Natural killer cell (primary cell): ENCODE results near the gene IPO13. TPM values are rescaled to one million over a fixed set of nuclear protein-coding genes. Genes with fewer than 3 reads are reported as not detected.

Experiments
- ATAC-seq, 3 donors: fragments of 150-1000 bp in 2 of 3; fragments of 200-7000 bp in 1 of 3; cut with Tn5 transposase; 1 replicate in 1 of 3; 2 replicates in 2 of 3; pipeline ENCODE4 v1.10.0; 2021; ENCODE audit warnings: mild to moderate bottlenecking in 2 of 3, moderate library complexity in 2 of 3
- DNase-seq, 2 donors: peaks; one replicate each; pipeline versions ENCODE4 v3.0.0 to v3.0.0-alpha.2; 2013 to 2021; ENCODE audit warnings: mixed read lengths in 1 of 2
- H3K27ac ChIP-seq: one replicate; pipeline ENCODE4 v1.5.1; 2013; ENCODE audit warnings: mild to moderate bottlenecking, low read length
- H3K27me3 ChIP-seq: one replicate; pipeline ENCODE4 v1.6.1; 2013; ENCODE audit warnings: low read length; ENCODE audit not compliant: control insufficient read depth, insufficient read depth
- H3K36me3 ChIP-seq: one replicate; pipeline ENCODE4 v1.6.1; 2013; ENCODE audit warnings: low read length; ENCODE audit not compliant: control insufficient read depth, insufficient read depth
- H3K4me1 ChIP-seq: one replicate; pipeline ENCODE4 v1.6.1; 2013; ENCODE audit warnings: low read length; ENCODE audit not compliant: control insufficient read depth, insufficient read depth
- H3K4me3 ChIP-seq: one replicate; pipeline ENCODE4 v1.5.1; 2013; ENCODE audit warnings: low read length
- H3K9me3 ChIP-seq: one replicate; pipeline ENCODE4 v1.6.1; 2013; ENCODE audit warnings: low read length; ENCODE audit not compliant: control insufficient read depth, insufficient read depth
- H3K27ac Mint-ChIP-seq, 2 donors: one replicate each; pipeline ENCODE4 v1.8.0; 2022; ENCODE audit warnings: mild to moderate bottlenecking in 2 of 2, mixed read lengths in 2 of 2, moderate library complexity in 1 of 2
- H3K27me3 Mint-ChIP-seq, 2 donors: one replicate each; pipeline ENCODE4 v1.8.0; 2022; ENCODE audit warnings: low read depth in 2 of 2, mixed read lengths in 2 of 2
- H3K36me3 Mint-ChIP-seq: one replicate; pipeline ENCODE4 v1.8.0; 2022; ENCODE audit warnings: mixed read lengths
- H3K4me1 Mint-ChIP-seq, 2 donors: one replicate each; pipeline ENCODE4 v1.8.0; 2022; ENCODE audit warnings: mixed read lengths in 2 of 2
- H3K4me3 Mint-ChIP-seq: one replicate; pipeline ENCODE4 v1.8.0; 2022; ENCODE audit warnings: mild to moderate bottlenecking, moderate library complexity, mixed read lengths
- H3K9me3 Mint-ChIP-seq, 2 donors: one replicate each; pipeline ENCODE4 v1.8.0; 2022; ENCODE audit warnings: mixed read lengths in 2 of 2
- WGBS: methylation state at CpG from one replicate; pipeline ENCODE4 v1.1.7; 2013; ENCODE audit warnings: missing lambda C conversion rate; ENCODE audit not compliant: insufficient coverage; 5-methylcytosine and 5-hydroxymethylcytosine counted together
- intact Hi-C: fragments of 100-400 bp; cut with micrococcal nuclease; formaldehyde crosslinking; loops from one replicate; pipeline ENCODE4 v1.14.2; 2022
- total RNA-seq, 4 donors: library from RNA; stranded (reverse); fragments of 120-200 nt in 1 of 4; gene quantifications; one replicate each; pipeline versions ENCODE4 v1.2.3 to v1.2.4, GENCODE V29; 2013 to 2022
- TF ChIP-seq, protein P1 (sequence below): fragments of 200-600 bp; IDR thresholded peaks from one replicate; pipeline ENCODE4 v1.8.0; 2022; ENCODE audit warnings: antibody characterized with exemption

The IPO13 gene
- total RNA-seq, 3 donors from 2014 or later (not counting 1 experiment from before 2014, with no cell fraction given): 18.1 to 22.7 (median 18.4) TPM

- TF ChIP-seq, protein P1, sequence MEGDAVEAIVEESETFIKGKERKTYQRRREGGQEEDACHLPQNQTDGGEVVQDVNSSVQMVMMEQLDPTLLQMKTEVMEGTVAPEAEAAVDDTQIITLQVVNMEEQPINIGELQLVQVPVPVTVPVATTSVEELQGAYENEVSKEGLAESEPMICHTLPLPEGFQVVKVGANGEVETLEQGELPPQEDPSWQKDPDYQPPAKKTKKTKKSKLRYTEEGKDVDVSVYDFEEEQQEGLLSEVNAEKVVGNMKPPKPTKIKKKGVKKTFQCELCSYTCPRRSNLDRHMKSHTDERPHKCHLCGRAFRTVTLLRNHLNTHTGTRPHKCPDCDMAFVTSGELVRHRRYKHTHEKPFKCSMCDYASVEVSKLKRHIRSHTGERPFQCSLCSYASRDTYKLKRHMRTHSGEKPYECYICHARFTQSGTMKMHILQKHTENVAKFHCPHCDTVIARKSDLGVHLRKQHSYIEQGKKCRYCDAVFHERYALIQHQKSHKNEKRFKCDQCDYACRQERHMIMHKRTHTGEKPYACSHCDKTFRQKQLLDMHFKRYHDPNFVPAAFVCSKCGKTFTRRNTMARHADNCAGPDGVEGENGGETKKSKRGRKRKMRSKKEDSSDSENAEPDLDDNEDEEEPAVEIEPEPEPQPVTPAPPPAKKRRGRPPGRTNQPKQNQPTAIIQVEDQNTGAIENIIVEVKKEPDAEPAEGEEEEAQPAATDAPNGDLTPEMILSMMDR: no peak
- Mint-ChIP-seq H3K9me3 (no peaks in the 10 kb centered on the region), H3K4me3 (no peak overlapping the region), H3K4me1 (no peaks in the 10 kb centered on the region), H3K36me3 (no peaks in the 10 kb centered on the region), H3K27me3 (peaks cover 0 to 7% of the 10 kb centered on the region in 2 donors), H3K27ac (no peak overlapping the region)
- Histone ChIP-seq H3K36me3 (no peaks in the 10 kb centered on the region), H3K4me1 (no peaks in the 10 kb centered on the region), H3K9me3 (no peaks in the 10 kb centered on the region), H3K27ac (no peak overlapping the region), H3K27me3 (no peaks in the 10 kb centered on the region), H3K4me3 (no peak overlapping the region)
- no peak for DNase-seq
- intact Hi-C loops: no loop called here
- no peak for ATAC-seq
- WGBS: 84% methylated on average over 10 of the region's 11 CpGs
These were observed 64.3 kb downstream of the IPO13 start for GRCh38 chr1:44010935-44011471.

GRCh38 chr1:44012404-44012803 lies 65.7 kb downstream of the IPO13 start:
- no peaks in the 10 kb centered on the region for H3K9me3 ChIP-seq
- no peak overlapping the region for H3K4me3 ChIP-seq
- no peak overlapping the region for H3K27ac Mint-ChIP-seq
- ATAC-seq (no peak), DNase-seq (no peak)
- intact Hi-C loops: no loop called here
- H3K27me3 Mint-ChIP-seq: peaks cover 0 to 7% of the 10 kb centered on the region in 2 donors
- H3K27ac ChIP-seq: no peak overlapping the region
- H3K4me1 Mint-ChIP-seq: no peaks in the 10 kb centered on the region
- H3K4me3 Mint-ChIP-seq: no peak overlapping the region
- 61% methylated on average over 2 of the region's 2 CpGs for WGBS
- H3K9me3 Mint-ChIP-seq: no peaks in the 10 kb centered on the region
- no peaks in the 10 kb centered on the region for H3K27me3 ChIP-seq
- TF ChIP-seq, protein P1: no peak
- H3K4me1 ChIP-seq: no peaks in the 10 kb centered on the region
- H3K36me3 Mint-ChIP-seq: no peaks in the 10 kb centered on the region
- no peaks in the 10 kb centered on the region for H3K36me3 ChIP-seq

- ATAC-seq: no peak
- intact Hi-C loops: no loop called here
- Histone ChIP-seq H3K4me1 (no peaks in the 10 kb centered on the region), H3K36me3 (no peaks in the 10 kb centered on the region), H3K4me3 (no peak overlapping the region), H3K27me3 (no peaks in the 10 kb centered on the region), H3K27ac (no peak overlapping the region), H3K9me3 (no peaks in the 10 kb centered on the region)
- no peak for DNase-seq
- H3K9me3 Mint-ChIP-seq: no peaks in the 10 kb centered on the region
- no peaks in the 10 kb centered on the region for H3K4me1 Mint-ChIP-seq
- H3K4me3 Mint-ChIP-seq: no peak overlapping the region
- whole genome bisulfite sequencing: 24% methylated on average over 13 of the region's 13 CpGs
- no peaks in the 10 kb centered on the region for H3K36me3 Mint-ChIP-seq
- TF ChIP-seq, protein P1: no peak
- H3K27ac Mint-ChIP-seq: no peak overlapping the region
- H3K27me3 Mint-ChIP-seq: peaks cover 0 to 7% of the 10 kb centered on the region in 2 donors
These were observed 66.3 kb downstream of the IPO13 start for GRCh38 chr1:44012941-44013609.

DNA sequence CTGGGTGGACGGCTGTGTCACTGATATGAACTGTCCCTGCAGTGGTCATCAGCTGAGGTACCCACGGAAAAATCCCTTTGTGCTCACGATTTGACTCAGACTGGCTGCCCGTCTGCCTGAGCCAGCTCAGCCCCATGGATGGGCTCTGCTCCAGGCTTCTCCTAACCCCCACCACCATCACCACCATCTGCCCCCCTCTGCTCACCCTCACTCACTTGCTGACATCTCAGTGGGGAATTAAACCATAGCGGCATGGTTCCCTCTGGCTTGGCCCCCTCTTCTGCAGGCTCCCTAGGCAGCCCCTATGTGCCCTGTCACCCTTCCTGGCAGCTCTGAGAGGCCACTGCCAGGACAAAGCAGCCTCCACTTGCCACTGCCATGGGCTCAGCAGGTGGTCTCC lies 67.2 kb downstream of the IPO13 start:
- WGBS: 76% methylated on average over 5 of the region's 5 CpGs

More for the DNA sequence above, 67.2 kb downstream of the IPO13 start:
- Mint-ChIP-seq H3K27ac (no peak overlapping the region), H3K4me3 (no peak overlapping the region), H3K36me3 (no peaks in the 10 kb centered on the region), H3K27me3 (peaks cover 0 to 7% of the 10 kb centered on the region in 2 donors), H3K9me3 (no peaks in the 10 kb centered on the region), H3K4me1 (no peaks in the 10 kb centered on the region)
- no peak for ATAC-seq
- Histone ChIP-seq H3K36me3 (no peaks in the 10 kb centered on the region), H3K4me3 (no peak overlapping the region), H3K9me3 (no peaks in the 10 kb centered on the region), H3K27me3 (no peaks in the 10 kb centered on the region), H3K4me1 (no peaks in the 10 kb centered on the region), H3K27ac (no peak overlapping the region)
- intact Hi-C loops: no loop called here
- DNase-seq: no peak
- TF ChIP-seq, protein P1: no peak
